Smooth muscle cell of the umbilical artery (primary cell): Measurements from ENCODE around the gene SLC35A4. TPM values are rescaled to one million over a fixed set of nuclear protein-coding genes. Genes with fewer than 3 reads are reported as not detected.

Experiments
- total RNA-seq: library from RNA; depleted of rRNA; stranded (reverse); fragments of >200 nt; gene quantifications from 2 replicates; pipeline ENCODE4 v1.2.3, GENCODE V29; 2014

The SLC35A4 gene
- 13.1 and 35.8 TPM in 2 replicates for total RNA-seq

DNA sequence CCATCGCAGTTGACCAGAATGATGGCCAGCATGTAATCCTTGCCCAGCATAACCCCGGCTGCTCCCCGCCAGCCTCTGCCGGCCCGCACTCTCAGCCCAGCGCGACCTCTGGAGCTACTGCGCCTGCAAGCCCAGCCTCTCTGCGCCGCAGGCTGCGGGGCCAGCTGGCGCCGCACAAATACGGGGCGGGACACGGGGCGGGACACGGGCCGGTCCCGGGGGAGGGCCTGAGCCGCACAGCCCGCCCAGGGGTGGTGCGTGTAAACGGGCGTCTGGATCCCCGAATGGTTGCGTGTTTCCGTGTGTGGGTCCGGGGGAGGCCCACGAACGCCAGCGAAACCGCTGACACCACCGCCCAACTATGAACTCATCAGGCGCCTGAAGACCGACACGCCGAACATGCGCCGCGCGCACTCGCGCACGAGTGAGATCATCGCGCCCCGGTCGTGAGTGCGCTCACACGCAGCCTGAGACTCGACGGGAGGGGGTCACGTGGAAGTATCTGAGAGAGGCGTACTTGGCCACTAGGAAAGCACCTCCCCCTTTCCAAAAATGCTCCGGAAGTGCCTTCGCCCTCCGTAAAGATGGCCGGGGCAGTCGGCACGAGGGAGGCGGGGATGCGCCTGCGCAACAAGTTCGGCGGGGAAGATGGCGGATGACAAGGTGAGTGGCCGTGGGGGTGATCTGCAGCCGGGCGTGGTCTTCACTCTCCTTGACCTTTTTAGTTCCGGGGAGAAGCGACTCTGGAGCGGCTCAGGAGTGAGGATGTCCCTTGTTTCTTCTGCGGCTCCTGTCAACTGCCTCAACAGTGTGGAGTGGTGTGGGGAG lies at the start of gene SLC35A4, which contains the start of gene APBB3:
TSS of gene SLC35A4 (plus strand) at position 633 of the 828 bp plus-strand sequence. CDS start 2,342 bp downstream, outside the sequence.
TSS of gene APBB3 (minus strand) at position 403 of the 828 bp plus-strand sequence. CDS start at position 50, 353 bp downstream.

DNA sequence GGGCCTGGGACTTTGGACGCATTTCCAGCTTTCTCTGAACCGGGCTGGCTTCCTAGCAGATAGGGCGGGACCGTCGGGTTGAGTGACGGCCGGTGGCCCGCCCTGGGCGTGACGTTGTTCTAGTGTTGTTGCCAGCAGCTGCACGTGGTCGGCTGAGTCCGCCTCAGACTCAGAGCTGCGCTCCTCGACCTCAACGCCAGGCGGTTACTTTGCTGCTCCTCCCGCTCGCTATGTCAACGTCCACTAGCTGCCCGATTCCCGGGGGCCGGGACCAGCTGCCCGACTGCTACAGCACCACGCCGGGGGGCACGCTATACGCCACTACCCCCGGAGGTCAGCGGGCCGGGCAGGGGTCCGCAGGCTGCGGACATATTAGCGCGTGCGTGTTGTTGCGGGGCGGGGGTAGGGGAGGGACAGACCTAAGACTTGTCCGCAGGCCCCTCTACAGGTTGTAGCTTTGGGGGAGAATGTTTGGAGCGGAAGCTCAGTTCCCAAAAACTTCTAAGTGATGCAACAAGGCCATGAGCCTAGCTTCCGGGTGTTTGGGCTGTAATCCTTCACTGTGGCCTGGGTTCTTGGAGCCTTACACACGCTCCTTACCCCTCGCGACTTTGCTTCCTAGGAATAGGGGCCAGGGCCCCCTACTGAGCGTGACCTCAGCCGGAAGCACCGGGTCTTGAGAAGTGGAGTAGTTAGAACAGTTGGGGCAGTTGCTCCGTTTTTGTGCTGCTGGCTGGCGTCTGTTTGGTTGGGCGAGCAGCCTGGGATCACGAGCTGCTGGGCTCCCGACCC lies 16.9 kb upstream of the SLC35A4 start, which contains the start of gene EIF4EBP3:
TSS of gene EIF4EBP3 (plus strand) at position 155 of the 792 bp plus-strand sequence. CDS start at position 231, 76 bp downstream.

GRCh38 chr5:140557136-140557805 lies 7.4 kb upstream of the SLC35A4 start, which contains the start of gene SRA1:
Gene SRA1, minus strand, starts transcription at chr5:140557473. Its CDS starts 21 bp downstream, at chr5:140557452.

Other genes starting within 250 kb of the SLC35A4 start
- gene HBEGF, start 218.2 kb upstream of the SLC35A4 start, total RNA-seq = 7.4 and 27.0 TPM in 2 replicates
- gene SLC4A9, start 204.6 kb upstream of the SLC35A4 start, total RNA-seq = not detected in 2 replicates
- 43.9 and 69.1 TPM in 2 replicates for gene ANKHD1, start 163.0 kb upstream of the SLC35A4 start, total RNA-seq
- gene EIF4EBP3, start 17.2 kb upstream of the SLC35A4 start, total RNA-seq = 0.28 TPM in 1 of 2 replicates, not detected in the other
- gene SRA1, start 7.4 kb upstream of the SLC35A4 start, total RNA-seq = 37.7 and 40.6 TPM in 2 replicates
- 19.2 and 24.1 TPM in 2 replicates for gene APBB3, start 230 bp upstream of the SLC35A4 start, total RNA-seq
- 0.55 and 0.59 TPM in 2 replicates for gene CD14, start 68.3 kb downstream of the SLC35A4 start, total RNA-seq
- 3.6 and 5.8 TPM in 2 replicates for gene TMCO6, start 74.6 kb downstream of the SLC35A4 start, total RNA-seq
- 12.5 and 38.0 TPM in 2 replicates for gene NDUFA2, start 82.8 kb downstream of the SLC35A4 start, total RNA-seq
- 81.7 and 91.5 TPM in 2 replicates for gene IK, start 83.0 kb downstream of the SLC35A4 start, total RNA-seq
- 19.3 and 26.9 TPM in 2 replicates for gene WDR55, start 100.1 kb downstream of the SLC35A4 start, total RNA-seq
- 0.18 and 0.30 TPM in 2 replicates for gene DND1, start 108.7 kb downstream of the SLC35A4 start, total RNA-seq
- 60.3 and 81.0 TPM in 2 replicates for gene HARS1, start 126.5 kb downstream of the SLC35A4 start, total RNA-seq
- gene HARS2, start 126.6 kb downstream of the SLC35A4 start, total RNA-seq = 28.2 and 34.6 TPM in 2 replicates
- 50.9 and 65.3 TPM in 2 replicates for gene ZMAT2, start 135.6 kb downstream of the SLC35A4 start, total RNA-seq
- under 0.01 and 0.09 TPM in 2 replicates for gene PCDHA1, start 221.3 kb downstream of the SLC35A4 start, total RNA-seq
- gene PCDHA2, start 230.0 kb downstream of the SLC35A4 start, total RNA-seq = 0.05 TPM in 1 of 2 replicates, not detected in the other
- 0.23 and 0.59 TPM in 2 replicates for gene PCDHA3, start 236.2 kb downstream of the SLC35A4 start, total RNA-seq
- 0.32 and 0.89 TPM in 2 replicates for gene PCDHA4, start 242.2 kb downstream of the SLC35A4 start, total RNA-seq